Measurements from ENCODE around the gene COPZ1.

Gene COPZ1

GRCh38 chr12:54368709-54369596 is 44.0 kb downstream of the COPZ1 start:
- peak; percentile 89 for TF ChIP-seq CTCF (IDR thresholded peaks at IDR 0.05; ENCODE audit: low read depth, low read length)
- no peak overlapping the region for H3K4me3 ChIP-seq (ENCODE audit: low read depth, low read length)

DNA sequence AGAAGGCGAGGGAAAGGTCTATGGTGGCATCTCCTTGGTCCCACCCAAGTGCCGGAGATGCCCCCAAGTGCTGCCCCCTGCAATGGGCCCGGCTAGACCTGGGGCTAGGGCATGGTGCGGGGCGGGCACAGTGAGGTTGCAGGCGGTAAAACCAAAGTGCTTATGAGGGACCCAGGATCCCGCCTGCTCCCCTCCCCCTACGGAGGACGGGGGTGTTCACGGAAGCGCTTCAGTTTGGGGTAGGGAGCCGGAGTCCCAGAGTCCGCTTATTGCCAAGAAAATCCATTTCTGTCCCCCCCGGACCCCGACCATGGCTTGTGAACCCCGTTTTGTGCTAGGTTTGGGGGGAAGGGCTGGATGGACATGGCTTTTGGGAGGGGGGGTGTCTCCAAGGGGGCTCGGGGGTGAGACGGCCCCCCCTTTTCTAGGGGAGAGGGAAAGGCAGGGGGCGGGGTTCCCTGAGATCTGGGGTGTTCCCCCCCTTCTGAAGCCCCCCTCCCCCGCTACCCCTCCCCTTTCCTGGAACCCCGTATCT is 44.7 kb downstream of the COPZ1 start:
- no peak for TF ChIP-seq CTCF (IDR thresholded peaks at IDR 0.05; ENCODE audit: low read depth, low read length)
- H3K4me3 ChIP-seq (ENCODE audit: low read depth, low read length), result no peak overlapping the region

DNA sequence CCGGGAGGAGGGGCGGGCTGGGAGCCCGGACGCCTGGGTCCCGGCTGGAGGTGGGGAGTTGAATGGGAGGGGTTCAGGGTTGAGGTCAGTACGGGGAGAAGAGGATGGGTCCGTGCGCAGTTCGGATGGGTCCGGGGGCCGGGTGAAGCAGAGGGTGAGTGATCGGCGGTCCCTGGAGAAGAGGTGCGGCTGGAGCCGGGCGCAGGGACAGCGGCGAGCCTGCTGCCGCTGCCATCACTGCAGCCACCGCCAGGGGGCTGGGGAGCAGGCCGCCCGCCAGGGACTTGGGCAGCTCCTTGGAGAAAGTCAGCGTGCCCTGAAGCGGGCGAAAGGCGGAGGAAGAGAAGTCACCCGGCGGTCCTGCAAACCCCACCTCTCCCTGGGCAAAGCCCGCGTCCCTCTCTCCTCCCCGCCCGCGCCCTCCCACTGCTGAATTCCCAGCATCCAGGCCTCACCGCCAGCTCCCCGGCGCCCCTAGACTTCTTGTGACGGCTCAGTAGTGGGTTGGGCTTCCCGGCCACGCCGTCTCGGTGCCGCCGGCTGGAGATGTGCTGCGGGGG is 45.3 kb downstream of the COPZ1 start:
- TF ChIP-seq CTCF (IDR thresholded peaks at IDR 0.05; ENCODE audit: low read depth, low read length), result peak; percentile 84
- H3K4me3 ChIP-seq (ENCODE audit: low read depth, low read length), result 0 out of 2 replicates have a peak overlapping the region, but pooled peaks have one; percentile 17

DNA sequence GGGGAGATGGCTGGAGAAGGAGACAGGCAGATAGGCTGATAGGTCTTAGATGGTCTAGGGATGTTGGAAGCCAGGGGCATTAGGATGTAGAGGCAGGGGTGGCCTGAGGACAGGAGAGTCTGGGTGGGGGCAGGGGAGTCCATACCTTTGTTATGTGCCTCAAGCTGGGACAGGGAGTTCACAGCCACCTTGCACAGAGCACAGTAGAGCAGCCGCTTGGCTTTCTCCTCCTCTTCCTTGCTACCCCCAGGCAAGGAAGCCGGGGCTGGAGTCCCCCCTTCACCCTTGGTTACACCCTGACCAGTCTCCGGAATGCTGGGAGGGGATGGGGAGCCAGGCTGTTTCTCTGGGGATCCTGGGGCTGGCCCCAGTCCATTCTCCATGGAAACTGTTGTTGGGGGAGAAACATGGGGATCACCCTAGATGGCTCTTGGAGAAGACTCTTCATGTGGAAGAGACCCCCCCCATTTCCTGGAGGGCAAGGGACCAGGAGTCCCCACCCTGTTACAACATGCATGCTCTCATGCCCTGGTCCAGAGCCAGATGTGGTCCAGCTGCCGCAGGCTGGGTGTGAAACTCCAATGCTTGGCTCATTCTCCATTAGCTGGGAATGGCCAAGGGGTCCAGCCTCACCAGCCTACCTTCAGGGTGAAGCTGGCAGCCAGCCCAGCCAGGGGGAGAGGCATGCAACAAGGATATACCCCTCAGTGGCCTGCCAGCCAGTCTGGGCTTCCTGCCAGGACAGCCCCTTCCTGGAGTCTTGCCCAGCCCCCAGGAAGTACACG is 46.6 kb downstream of the COPZ1 start:
- H3K4me3 ChIP-seq (ENCODE audit: low read depth, low read length), result no peak overlapping the region
- no peak for TF ChIP-seq CTCF (IDR thresholded peaks at IDR 0.05; ENCODE audit: low read depth, low read length)

DNA sequence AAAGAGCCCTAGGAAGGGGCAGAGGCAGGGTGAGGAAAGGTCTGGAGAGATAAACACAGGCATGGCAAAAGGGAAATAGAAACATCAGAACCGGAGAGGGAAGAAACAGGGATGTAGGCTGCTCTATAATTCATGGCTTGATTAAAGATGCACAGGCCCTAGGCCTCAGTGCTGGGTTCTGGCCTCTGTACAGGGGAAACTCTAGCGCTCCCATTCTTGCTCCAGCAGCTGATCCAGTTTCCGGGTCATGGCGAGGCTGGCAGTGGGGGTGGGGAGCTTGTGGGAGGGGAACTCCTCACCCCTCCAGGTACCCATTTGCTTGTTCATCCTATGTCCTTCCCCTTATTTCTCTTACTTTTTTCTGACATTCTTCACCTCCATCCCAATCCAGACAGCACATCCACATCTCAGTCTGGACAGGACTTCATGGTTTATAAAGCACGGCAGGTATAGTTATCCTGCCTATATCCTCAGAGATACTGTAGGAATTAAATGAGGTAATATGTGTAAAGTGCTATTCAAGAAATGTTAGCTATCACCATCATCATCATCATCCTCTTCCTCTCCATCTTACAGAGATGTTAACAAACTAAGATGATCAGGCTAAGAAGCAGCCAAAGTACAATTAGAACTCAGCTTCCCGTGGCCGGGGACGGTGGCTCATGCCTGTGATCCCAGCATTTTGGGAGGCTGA is 47.3 kb downstream of the COPZ1 start:
- no peak for TF ChIP-seq CTCF (IDR thresholded peaks at IDR 0.05; ENCODE audit: low read depth, low read length)
- H3K4me3 ChIP-seq (ENCODE audit: low read depth, low read length), result no peak overlapping the region

GRCh38 chr12:54373649-54374561 is 49.0 kb downstream of the COPZ1 start:
- no peak overlapping the region for H3K4me3 ChIP-seq (ENCODE audit: low read depth, low read length)
- TF ChIP-seq CTCF (IDR thresholded peaks at IDR 0.05; ENCODE audit: low read depth, low read length), result no peak
